HG03442 (cell line): Measurements from ENCODE around the gene PAQR8.
A peak's percentile ranks its signal among the peaks of the same experiment; 100 is the strongest.

Experiments
- ATAC-seq: cut with Tn5 transposase; IDR thresholded peaks from one replicate; pipeline ENCODE4 v1.9.1; 2021; ENCODE audit warnings: mild to moderate bottlenecking, moderate library complexity; ENCODE audit not compliant: unreplicated experiment

The PAQR8 gene

GRCh38 chr6:52346503-52346902 is 15.4 kb upstream of the PAQR8 start:
- no peak for ATAC-seq

- no peak for ATAC-seq
Observed at GRCh38 chr6:52347818-52348217, 14.1 kb upstream of the PAQR8 start.

- no peak for ATAC-seq
Observed at GRCh38 chr6:52351879-52352238, 10.1 kb upstream of the PAQR8 start.

GRCh38 chr6:52352239-52353018 is 9.5 kb upstream of the PAQR8 start:
- ATAC-seq, result peak; percentile 93

- no peak for ATAC-seq
Observed at GRCh38 chr6:52356017-52356416, 5.9 kb upstream of the PAQR8 start.

- ATAC-seq, result no peak
Observed at GRCh38 chr6:52359403-52359802, 2.5 kb upstream of the PAQR8 start.

- ATAC-seq, result no peak
Observed at GRCh38 chr6:52360028-52360427, 1.9 kb upstream of the PAQR8 start.

GRCh38 chr6:52360601-52361413 is 1.1 kb upstream of the PAQR8 start:
- no peak for ATAC-seq

- no peak for ATAC-seq
Observed at GRCh38 chr6:52361414-52361944, 472 bp upstream of the PAQR8 start.

- peak; percentile 34 for ATAC-seq
Observed at GRCh38 chr6:52362443-52363227, 684 bp downstream of the PAQR8 start.

- no peak for ATAC-seq
Observed at GRCh38 chr6:52363228-52363867, 1.4 kb downstream of the PAQR8 start.

GRCh38 chr6:52364480-52365166 is 2.7 kb downstream of the PAQR8 start:
- no peak for ATAC-seq

- ATAC-seq, result no peak
Observed at GRCh38 chr6:52365317-52365716, 3.4 kb downstream of the PAQR8 start.

GRCh38 chr6:52365866-52366540 is 4.1 kb downstream of the PAQR8 start:
- no peak for ATAC-seq

GRCh38 chr6:52368002-52368401 is 6.1 kb downstream of the PAQR8 start:
- ATAC-seq, result no peak

GRCh38 chr6:52369234-52369633 is 7.3 kb downstream of the PAQR8 start:
- no peak for ATAC-seq

GRCh38 chr6:52371656-52372191 is 9.8 kb downstream of the PAQR8 start:
- ATAC-seq, result no peak

- ATAC-seq, result no peak
Observed at GRCh38 chr6:52373151-52373690, 11.3 kb downstream of the PAQR8 start.

- ATAC-seq, result no peak
Observed at GRCh38 chr6:52374247-52374646, 12.3 kb downstream of the PAQR8 start.
